GM23338 (cell line): Measurements from ENCODE around the gene OR2J2.

Source experiments
- CREB1 ChIP-seq: fragments of 250-450 bp; sonication (Bioruptor Pico); IDR thresholded peaks from 2 replicates; pipeline ENCODE4 v1.5.0; 2020; ENCODE audit warnings: low read depth, mild to moderate bottlenecking, moderate library complexity
- CTCF ChIP-seq, 2 experiments: fragments of 200-600 bp in 1 of 2; sonication (generic) in 1 of 2; conservative IDR thresholded peaks; 2 replicates each; pipeline versions ENCODE4 v1.5.1 to v1.6.1; 2016 to 2017; ENCODE audit warnings: antibody characterized with exemption in 2 of 2, low read depth in 2 of 2, mild to moderate bottlenecking in 2 of 2, moderate library complexity in 1 of 2
- EZH2 ChIP-seq: fragments of 200-600 bp; sonication (generic); IDR thresholded peaks from one replicate; pipeline ENCODE4 v1.8.0; 2017; ENCODE audit warnings: antibody characterized with exemption, mild to moderate bottlenecking, low read depth; ENCODE audit not compliant: unreplicated experiment
- EZH2phosphoT487 ChIP-seq: fragments of 200-600 bp; sonication (generic); IDR thresholded peaks from one replicate; pipeline ENCODE4 v1.8.1; 2018; ENCODE audit warnings: antibody characterized with exemption; ENCODE audit not compliant: unreplicated experiment
- JUNB ChIP-seq: IDR thresholded peaks from one replicate; pipeline ENCODE4 v1.6.1; 2016; ENCODE audit warnings: antibody characterized with exemption; ENCODE audit not compliant: unreplicated experiment
- NANOG ChIP-seq: IDR thresholded peaks from 2 replicates; pipeline ENCODE4 v1.6.1; 2016; ENCODE audit warnings: antibody characterized with exemption, borderline replicate concordance
- POLR2AphosphoS5 ChIP-seq: IDR thresholded peaks from 2 replicates; pipeline ENCODE4 v1.6.1; 2016; ENCODE audit warnings: antibody characterized with exemption, low read depth
- REST ChIP-seq: IDR thresholded peaks from one replicate; pipeline ENCODE4 v1.6.1; 2018; ENCODE audit warnings: antibody characterized with exemption; ENCODE audit not compliant: unreplicated experiment
- STAT1 ChIP-seq: IDR thresholded peaks from one replicate; pipeline ENCODE4 v1.6.1; 2016; ENCODE audit warnings: antibody characterized with exemption; ENCODE audit not compliant: unreplicated experiment
- ZNF114 ChIP-seq: fragments of 250-450 bp; sonication (Bioruptor Pico); IDR thresholded peaks from 2 replicates; pipeline ENCODE4 v1.5.0; 2020; ENCODE audit warnings: mild to moderate bottlenecking, moderate library complexity
- TF ChIP-seq, protein P1 (sequence below): IDR thresholded peaks from 2 replicates; pipeline ENCODE4 v1.6.1; 2016; ENCODE audit warnings: antibody characterized with exemption

DNA sequence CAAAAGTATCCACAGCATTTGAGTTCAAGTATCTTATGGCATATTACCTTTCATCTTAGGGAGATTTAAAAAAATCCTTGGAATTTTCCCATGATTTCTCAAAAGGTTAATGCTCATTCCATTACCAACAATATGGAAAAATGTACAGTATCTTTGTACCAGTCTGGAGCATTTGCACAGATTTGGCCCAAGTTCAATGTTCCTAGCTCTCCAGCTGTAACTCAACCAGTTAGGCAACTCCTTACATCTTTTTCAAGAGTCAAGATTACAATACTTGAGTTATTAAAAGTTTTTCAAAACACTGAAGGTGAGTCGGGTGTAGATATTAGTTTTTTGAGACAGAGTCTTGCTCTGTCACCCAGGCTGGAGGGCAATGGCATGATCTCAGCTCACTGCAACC, 1.0 kb downstream of the OR2J2 start:
- TF ChIP-seq STAT1 (no peak), EZH2phosphoT487 (no peak), CTCF (conservative IDR thresholded peaks at IDR 0.05; ENCODE audit: low read depth in 2 of 2) (no peak), CREB1 (CRISPR knock-in tag) (no peak), REST (no peak), POLR2AphosphoS5 (no peak), EZH2 (no peak), JUNB (no peak), ZNF114 (CRISPR knock-in tag) (no peak), NANOG (no peak)
- TF ChIP-seq, protein P1, sequence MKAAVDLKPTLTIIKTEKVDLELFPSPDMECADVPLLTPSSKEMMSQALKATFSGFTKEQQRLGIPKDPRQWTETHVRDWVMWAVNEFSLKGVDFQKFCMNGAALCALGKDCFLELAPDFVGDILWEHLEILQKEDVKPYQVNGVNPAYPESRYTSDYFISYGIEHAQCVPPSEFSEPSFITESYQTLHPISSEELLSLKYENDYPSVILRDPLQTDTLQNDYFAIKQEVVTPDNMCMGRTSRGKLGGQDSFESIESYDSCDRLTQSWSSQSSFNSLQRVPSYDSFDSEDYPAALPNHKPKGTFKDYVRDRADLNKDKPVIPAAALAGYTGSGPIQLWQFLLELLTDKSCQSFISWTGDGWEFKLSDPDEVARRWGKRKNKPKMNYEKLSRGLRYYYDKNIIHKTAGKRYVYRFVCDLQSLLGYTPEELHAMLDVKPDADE = no peak
